Thoracic aorta (tissue), 2 donors: ENCODE measurements around the gene FBXL3. TPM values are rescaled to one million over a fixed set of nuclear protein-coding genes. Genes with fewer than 3 reads are reported as not detected.

Experiments
- ATAC-seq: fragments of 150-250 bp; one replicate; pipeline ENCODE4 v1.8.0; 2017; ENCODE audit warnings: low read depth; ENCODE audit not compliant: insufficient number of reproducible peaks, low FRiP score
- DNase-seq: peaks from one replicate; pipeline ENCODE4 v3.0.0-alpha.2; 2020; ENCODE audit warnings: low spot score
- H3K27ac ChIP-seq, 2 donors: fragments of 200-600 bp; sonication (generic); 1 replicate in 1 of 2; 2 replicates in 1 of 2; pipeline ENCODE4 v1.5.1; 2016; ENCODE audit warnings: mild to moderate bottlenecking in 2 of 2, moderate library complexity in 2 of 2
- H3K27me3 ChIP-seq: fragments of 200-600 bp; sonication (generic); replicated peaks from 2 replicates; pipeline ENCODE4 v1.6.0; 2016; ENCODE audit warnings: mild to moderate bottlenecking; ENCODE audit not compliant: insufficient read depth
- H3K36me3 ChIP-seq: fragments of 200-600 bp; sonication (generic); one replicate; pipeline ENCODE4 v1.5.1; 2016
- H3K4me1 ChIP-seq, 2 donors: fragments of 200-600 bp; sonication (generic); 1 replicate in 1 of 2; 2 replicates in 1 of 2; pipeline versions ENCODE4 v1.5.1 to v1.6.0; 2016; ENCODE audit warnings: low read depth in 2 of 2, mild to moderate bottlenecking in 1 of 2; ENCODE audit not compliant: control insufficient read depth in 1 of 2
- H3K4me3 ChIP-seq: fragments of 200-600 bp; sonication (generic); 2 replicates; pipeline ENCODE4 v1.5.1; 2016; ENCODE audit warnings: mild to moderate bottlenecking
- H3K9me3 ChIP-seq: fragments of 200-600 bp; sonication (generic); 2 replicates; pipeline ENCODE4 v1.5.1; 2016
- CTCF ChIP-seq: fragments of 200-600 bp; sonication (generic); IDR thresholded peaks from one replicate; pipeline ENCODE4 v1.5.1; 2019; ENCODE audit warnings: antibody characterized with exemption
- total RNA-seq, 2 donors: library from RNA; depleted of rRNA; stranded (reverse); fragments of >200 nt; gene quantifications; one replicate each; pipeline versions ENCODE4 v1.1.0 to v1.2.3, GENCODE V29; 2016

FBXL3 gene
- total RNA-seq, 2 donors from 2014 or later = 111 to 119 TPM

GRCh38 chr13:77002590-77003190, 24.3 kb downstream of the FBXL3 start:
- TF ChIP-seq CTCF = peak; percentile 43
- Histone ChIP-seq H3K36me3 (peaks cover 25% of the 10 kb centered on the region), H3K9me3 (no peaks in the 10 kb centered on the region), H3K4me1 (peaks cover 9 to 57% of the 10 kb centered on the region in 2 donors), H3K4me3 (no peak overlapping the region), H3K27ac (peak overlapping the region in 1 of 2 donors; percentile 19), H3K27me3 (no peaks in the 10 kb centered on the region)
- DNase-seq (no peak), ATAC-seq (no peak)

- no peak for DNase-seq
- Histone ChIP-seq H3K4me1 (peaks cover 9 to 54% of the 10 kb centered on the region in 2 donors), H3K4me3 (no peak overlapping the region), H3K36me3 (peaks cover 21% of the 10 kb centered on the region), H3K27ac (peak overlapping the region in 1 of 2 donors; percentile 19), H3K27me3 (no peaks in the 10 kb centered on the region), H3K9me3 (no peaks in the 10 kb centered on the region)
- no peak for ATAC-seq
- TF ChIP-seq CTCF = no peak
Measured at GRCh38 chr13:77001963-77002587, 24.9 kb downstream of the FBXL3 start.

GRCh38 chr13:77001540-77001939, 25.4 kb downstream of the FBXL3 start:
- peaks cover 9 to 50% of the 10 kb centered on the region in 2 donors for H3K4me1 ChIP-seq
- peaks cover 22% of the 10 kb centered on the region for H3K36me3 ChIP-seq

GRCh38 chr13:77000475-77000874, 26.5 kb downstream of the FBXL3 start:
- DNase-seq (no peak), ATAC-seq (no peak)
- Histone ChIP-seq H3K27ac (peak overlapping the region in 1 of 2 donors; percentile 16), H3K36me3 (peaks cover 22% of the 10 kb centered on the region), H3K9me3 (no peaks in the 10 kb centered on the region), H3K4me3 (no peak overlapping the region), H3K27me3 (no peaks in the 10 kb centered on the region), H3K4me1 (peaks cover 9 to 42% of the 10 kb centered on the region in 2 donors)
- TF ChIP-seq CTCF = no peak

More at GRCh38 chr13:77001540-77001939, 25.4 kb downstream of the FBXL3 start:
- no peak overlapping the region for H3K27ac ChIP-seq
- ATAC-seq (no peak), DNase-seq (no peak)
- no peak overlapping the region for H3K4me3 ChIP-seq
- H3K27me3 ChIP-seq = no peaks in the 10 kb centered on the region
- no peaks in the 10 kb centered on the region for H3K9me3 ChIP-seq
- TF ChIP-seq CTCF = no peak

GRCh38 chr13:76994281-76994680, 32.7 kb downstream of the FBXL3 start:
- DNase-seq (no peak), ATAC-seq (no peak)
- TF ChIP-seq CTCF = no peak
- Histone ChIP-seq H3K4me1 (peaks cover 0 to 24% of the 10 kb centered on the region in 2 donors), H3K27ac (peak overlapping the region in 1 of 2 donors; percentile 2), H3K27me3 (no peaks in the 10 kb centered on the region), H3K36me3 (peaks cover 8% of the 10 kb centered on the region), H3K4me3 (no peak overlapping the region), H3K9me3 (no peaks in the 10 kb centered on the region)
